Measurements from ENCODE around the gene ASXL1.
A peak's percentile ranks its signal among the peaks of the same experiment; 100 is the strongest.
"Not testable (repeated sequence)": the region's sequence is repeated elsewhere in the genome, so short reads cannot be mapped to it uniquely, and the experiment has no call there.

ASXL1 gene

GRCh38 chr20:32463642-32464400 is 105.7 kb downstream of the ASXL1 start:
- FAIRE-seq (no peak), DNase-seq (ENCODE audit: insufficient read length, low spot score) (no peak)

- no peak for FAIRE-seq
- no peak for DNase-seq (ENCODE audit: insufficient read length, low spot score)
Measured at GRCh38 chr20:32464401-32465091, 106.4 kb downstream of the ASXL1 start.

- DNase-seq (ENCODE audit: insufficient read length, low spot score) (no peak), FAIRE-seq (no peak)
Measured at GRCh38 chr20:32465092-32465900, 107.2 kb downstream of the ASXL1 start.

DNA sequence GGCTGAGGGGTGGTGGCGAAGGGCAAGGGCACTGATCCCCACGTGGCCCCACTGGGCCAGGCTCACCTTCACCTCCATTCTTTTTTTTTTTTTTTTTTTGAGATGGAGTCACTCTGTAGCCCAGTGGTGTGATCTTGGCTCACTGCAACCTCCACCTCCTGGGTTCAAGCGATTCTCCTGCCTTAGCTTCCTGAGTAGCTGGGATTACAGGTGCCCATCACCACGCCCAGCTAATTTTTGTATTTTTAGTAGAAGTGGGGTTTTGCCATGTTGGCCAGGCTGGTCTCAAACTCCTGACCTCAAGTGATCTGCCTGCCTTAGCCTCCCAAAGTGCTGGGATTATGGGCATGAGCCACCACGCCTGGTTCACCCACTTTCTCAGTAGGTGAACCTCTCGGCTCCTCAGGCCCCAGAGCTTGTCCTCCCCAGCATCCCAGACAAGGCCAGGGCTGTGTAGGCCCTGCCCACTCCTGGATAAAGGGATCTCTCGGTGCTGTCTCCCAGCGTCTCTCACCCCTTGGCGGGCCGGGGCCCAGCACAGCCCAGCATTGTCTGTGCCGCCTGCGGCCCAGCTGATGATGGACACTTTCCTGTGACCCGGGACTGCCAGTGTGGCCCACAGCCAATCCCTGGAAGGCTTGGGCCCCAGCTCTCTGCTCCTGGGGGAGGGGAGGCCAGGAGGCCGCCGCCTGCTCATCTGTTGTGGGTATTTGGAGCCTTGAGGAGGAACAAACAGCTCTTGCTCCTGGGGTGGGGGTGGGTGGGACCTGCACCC is 108.0 kb downstream of the ASXL1 start:
- DNase-seq (ENCODE audit: insufficient read length, low spot score); FAIRE-seq: not testable (repeated sequence)

DNA sequence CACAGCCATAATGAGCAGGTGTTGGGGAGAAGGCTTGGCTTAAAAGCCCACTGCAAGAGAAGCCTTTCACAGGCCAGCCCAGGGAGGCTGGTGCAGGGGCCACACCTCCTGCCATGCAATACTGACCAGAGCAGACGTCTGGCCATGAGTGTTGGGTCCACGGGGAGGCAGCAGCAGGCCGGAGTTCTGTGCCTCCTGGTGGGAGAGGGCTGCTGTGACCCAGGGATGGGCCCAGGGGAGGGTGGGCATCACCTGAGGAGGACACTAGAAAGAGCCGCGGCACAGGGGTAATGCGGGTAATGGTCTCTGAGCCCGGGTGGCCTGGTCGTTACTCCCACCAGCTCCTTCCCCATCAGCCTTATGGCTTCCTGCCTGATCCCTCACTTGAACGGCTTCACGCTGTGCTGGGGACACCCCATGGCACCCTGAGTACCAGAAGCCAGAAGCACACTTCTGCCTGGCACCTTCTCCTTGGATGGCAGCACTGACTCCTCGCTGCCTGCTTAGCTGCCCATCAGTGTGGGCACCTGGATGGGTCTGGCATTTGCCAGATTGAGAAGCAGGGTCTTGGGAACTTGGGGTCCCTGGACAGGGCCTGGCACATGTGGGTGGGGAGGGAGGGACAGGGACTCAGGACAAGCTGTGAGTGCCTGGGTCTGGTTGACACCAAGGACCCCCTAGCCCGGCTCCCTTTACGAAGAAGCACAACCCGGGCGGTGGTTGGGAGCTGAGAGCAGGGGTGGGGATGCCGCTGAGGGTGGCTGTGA is 108.8 kb downstream of the ASXL1 start:
- no peak for FAIRE-seq
- DNase-seq (ENCODE audit: insufficient read length, low spot score), result no peak

- FAIRE-seq (no peak), DNase-seq (ENCODE audit: insufficient read length, low spot score) (no peak)
Measured at GRCh38 chr20:32467506-32468312, 109.6 kb downstream of the ASXL1 start.

- FAIRE-seq (no peak), DNase-seq (ENCODE audit: insufficient read length, low spot score) (no peak)
Measured at GRCh38 chr20:32468313-32468640, 110.1 kb downstream of the ASXL1 start.

DNA sequence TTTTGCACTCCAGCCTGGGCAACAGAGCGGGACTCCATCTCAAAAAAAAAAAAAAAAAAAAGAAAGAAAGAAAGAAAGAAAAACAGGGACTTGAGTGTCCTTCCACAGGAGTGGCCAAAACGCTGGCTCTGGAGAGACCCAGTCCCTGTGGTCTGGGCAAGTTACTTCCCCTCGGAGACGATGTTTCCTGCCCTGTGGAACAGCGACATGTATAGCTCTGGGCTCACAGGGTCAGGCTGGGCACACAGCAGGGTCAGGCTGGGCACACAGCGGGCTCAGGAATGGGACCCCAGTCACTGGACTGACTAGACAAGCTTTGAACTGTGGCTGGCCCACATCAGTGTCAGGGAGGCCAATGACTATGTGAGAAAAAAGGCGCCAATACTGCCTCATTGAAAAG is 110.7 kb downstream of the ASXL1 start:
- no peak for DNase-seq (ENCODE audit: insufficient read length, low spot score)
- no peak for FAIRE-seq

- peak; percentile 14 for FAIRE-seq
- peak; percentile 55 for DNase-seq (ENCODE audit: insufficient read length, low spot score)
Measured at GRCh38 chr20:32470025-32470861, 112.1 kb downstream of the ASXL1 start.

DNA sequence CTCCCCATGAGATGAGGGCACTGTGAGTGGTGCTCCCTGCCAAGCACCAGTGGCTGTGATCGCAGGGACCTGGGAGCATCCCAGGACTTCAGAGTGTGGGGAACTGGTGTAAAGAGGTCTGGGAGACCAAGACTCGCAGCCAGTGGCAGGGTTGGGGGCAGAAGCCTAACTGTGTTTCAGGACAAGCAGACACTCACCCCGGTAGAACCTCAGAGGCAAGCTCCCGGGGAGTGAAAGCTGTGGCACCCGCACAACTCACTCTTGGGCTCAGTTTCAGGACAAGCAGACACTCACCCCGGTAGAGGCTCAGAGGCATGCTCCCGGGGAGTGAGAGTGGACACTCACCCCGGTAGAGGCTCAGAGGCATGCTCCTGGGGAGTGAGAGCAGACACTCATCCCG is 112.8 kb downstream of the ASXL1 start:
- DNase-seq (ENCODE audit: insufficient read length, low spot score), result no peak
- FAIRE-seq, result no peak

DNA sequence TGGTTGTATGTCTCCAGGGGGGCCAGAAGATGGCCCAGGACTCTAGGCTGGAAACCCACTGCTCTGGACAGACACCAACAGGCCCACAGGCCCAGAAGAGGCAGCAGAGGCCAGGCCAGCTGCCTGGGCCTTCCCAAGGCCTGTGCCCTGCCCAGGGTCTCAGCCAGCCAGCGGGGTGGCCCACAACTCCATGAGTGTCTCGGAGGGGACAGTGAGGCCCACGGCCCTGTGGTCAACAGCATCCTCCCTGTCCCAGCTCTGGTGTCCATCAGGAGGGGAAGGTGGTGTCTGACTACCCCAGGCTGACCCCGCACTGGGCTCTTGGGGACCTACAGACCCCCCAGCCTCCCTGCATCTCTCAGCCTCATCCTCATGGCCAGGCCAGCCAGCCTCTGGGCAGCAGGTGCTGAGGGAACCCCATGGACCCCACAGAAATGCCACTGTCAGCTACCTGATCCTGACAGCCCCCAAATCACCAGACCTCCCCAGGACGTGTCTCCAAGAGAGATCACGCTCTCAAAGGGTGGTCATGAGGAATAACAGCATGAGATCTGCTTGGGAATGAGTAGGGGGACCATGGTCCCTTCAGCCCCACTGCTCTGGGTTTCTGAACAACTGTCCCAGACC is 114.6 kb downstream of the ASXL1 start:
- DNase-seq (ENCODE audit: insufficient read length, low spot score), result no peak

GRCh38 chr20:32473231-32474008 is 115.3 kb downstream of the ASXL1 start:
- DNase-seq (ENCODE audit: insufficient read length, low spot score), result no peak

More for the DNA sequence above, 114.6 kb downstream of the ASXL1 start:
- no peak for FAIRE-seq

DNA sequence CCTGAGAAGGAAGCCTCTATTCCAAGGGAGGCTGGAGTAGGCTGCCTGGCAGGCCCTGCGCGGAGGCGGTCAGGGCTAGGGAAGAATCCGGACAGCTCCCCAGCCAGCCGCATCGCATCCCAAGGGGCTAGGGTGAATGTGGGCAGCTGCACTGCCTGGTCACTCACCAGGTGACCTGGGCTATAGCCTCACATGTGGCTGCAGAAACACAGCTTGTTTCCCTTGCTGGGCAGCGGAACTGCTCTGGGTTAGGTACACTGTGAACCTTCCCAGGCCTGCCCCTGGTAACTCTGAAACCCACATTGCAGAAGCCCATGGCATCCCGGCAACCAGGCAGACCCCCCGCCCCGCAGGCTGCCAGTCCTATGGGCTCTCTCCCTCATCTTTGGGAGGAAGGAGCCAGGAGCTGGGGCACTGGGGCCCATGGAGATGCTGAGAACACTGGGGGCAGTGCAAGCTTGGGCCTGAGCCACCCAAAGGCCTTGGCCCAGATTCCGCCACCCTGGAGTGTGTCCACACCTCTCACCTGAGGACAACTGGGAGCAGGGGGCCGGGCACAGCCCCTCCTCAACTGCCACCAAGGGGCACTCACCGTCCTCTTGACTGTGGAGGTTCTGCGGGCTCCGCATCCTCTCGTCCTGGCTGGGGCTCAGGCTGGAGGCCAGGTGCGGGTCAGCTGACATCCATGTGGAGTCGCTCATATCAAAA is 116.0 kb downstream of the ASXL1 start:
- DNase-seq (ENCODE audit: insufficient read length, low spot score) (no peak), FAIRE-seq (no peak)

More at GRCh38 chr20:32473231-32474008, 115.3 kb downstream of the ASXL1 start:
- FAIRE-seq, result no peak

DNA sequence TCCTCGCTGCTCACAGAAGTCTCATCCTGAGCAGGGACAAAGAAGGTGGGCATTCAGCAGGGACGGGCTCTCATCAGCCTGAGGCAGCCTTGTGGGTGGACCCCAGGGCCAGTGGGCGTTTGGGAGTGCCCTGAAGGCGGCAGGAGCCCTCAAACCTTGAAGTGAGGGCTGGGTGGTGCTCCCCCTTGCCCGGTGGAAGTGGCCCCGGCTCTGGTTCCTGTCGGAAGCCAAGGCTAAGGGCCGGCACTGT is 116.5 kb downstream of the ASXL1 start:
- DNase-seq (ENCODE audit: insufficient read length, low spot score) (no peak), FAIRE-seq (no peak)

GRCh38 chr20:32474967-32475811 is 117.1 kb downstream of the ASXL1 start:
- DNase-seq (ENCODE audit: insufficient read length, low spot score), result no peak
- FAIRE-seq, result no peak

All from GM19239 (cell line).